Activated CD4-positive, alpha-beta T cell treated with anti-CD3 and anti-CD28 coated beads, Interleukin-10, Interleukin-2, amounts not matched to agents 100 ng/mL and 50 ng/mL, durations not matched to agents 16 hours and 8 hours (primary cell): ENCODE data around the gene ST6GALNAC3.

ENCODE experiments used
- DNase-seq: peaks from one replicate; pipeline ENCODE4 v3.0.0-alpha.2; 2020

Gene ST6GALNAC3

GRCh38 chr1:76669131-76669530 is 594.6 kb downstream of the ST6GALNAC3 start:
- DNase-seq: no peak

- DNase-seq: no peak
Observed at GRCh38 chr1:76669624-76670315, 595.2 kb downstream of the ST6GALNAC3 start.

DNA sequence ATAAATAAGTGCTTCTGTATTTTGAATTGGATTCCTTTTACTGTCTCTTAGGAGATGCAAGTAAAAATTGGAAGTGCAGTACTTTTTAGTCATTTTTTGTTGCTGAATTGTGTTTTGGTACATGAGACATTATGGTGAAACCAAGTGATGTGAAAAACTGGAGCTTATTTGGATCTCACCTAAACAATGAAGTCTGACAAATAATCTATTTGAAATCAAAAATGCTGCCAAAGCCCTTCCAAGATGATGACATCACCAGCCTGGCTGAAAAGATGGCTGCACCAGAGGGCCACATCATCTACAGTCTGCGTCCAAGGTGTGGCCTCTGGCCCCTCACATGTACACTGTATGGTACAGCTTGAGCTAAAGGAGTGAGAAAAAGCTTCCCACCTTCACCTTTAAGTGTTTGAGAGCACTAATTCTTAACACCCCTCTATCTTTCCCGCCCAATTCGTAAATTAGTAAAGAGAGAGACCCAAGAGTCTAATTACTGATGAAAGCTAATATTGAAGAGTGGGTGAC is 600.2 kb downstream of the ST6GALNAC3 start:
- DNase-seq: no peak

- DNase-seq: no peak
Observed at GRCh38 chr1:76677416-76678405, 603.2 kb downstream of the ST6GALNAC3 start.

- no peak for DNase-seq
Observed at GRCh38 chr1:76679534-76680152, 605.1 kb downstream of the ST6GALNAC3 start.

GRCh38 chr1:76680651-76681050 is 606.1 kb downstream of the ST6GALNAC3 start:
- DNase-seq: no peak

DNA sequence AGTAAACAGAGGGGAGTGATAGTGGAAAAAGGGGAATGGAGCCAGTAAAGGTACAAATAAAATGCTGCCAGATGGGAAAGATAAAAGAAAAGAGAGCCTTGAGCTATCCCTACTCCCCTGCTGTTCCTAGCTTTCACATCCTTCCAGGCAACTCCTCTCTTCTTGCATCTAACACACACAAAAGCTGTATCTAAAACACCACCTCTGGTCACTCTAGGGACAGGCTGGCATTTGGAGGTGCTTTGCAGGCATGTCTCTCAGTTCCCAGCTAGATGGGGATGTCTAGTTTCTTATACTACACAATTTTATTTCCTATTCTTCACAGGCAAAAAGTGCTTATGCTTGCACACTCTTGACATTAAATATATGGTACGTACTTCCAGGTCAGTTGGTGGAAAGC is 607.6 kb downstream of the ST6GALNAC3 start:
- no peak for DNase-seq
